HG03442 (cell line): ENCODE measurements around the gene PRPF8.
"Not testable (repeated sequence)": the region's sequence is repeated elsewhere in the genome, so short reads cannot be mapped to it uniquely, and the experiment has no call there.

Experiments used
- ATAC-seq: cut with Tn5 transposase; IDR thresholded peaks from one replicate; pipeline ENCODE4 v1.9.1; 2021; ENCODE audit warnings: mild to moderate bottlenecking, moderate library complexity; ENCODE audit not compliant: unreplicated experiment

Gene PRPF8

GRCh38 chr17:1716912-1717695 lies 32.4 kb upstream of the PRPF8 start:
- ATAC-seq, result peak; percentile 34

GRCh38 chr17:1716076-1716911 lies 31.6 kb upstream of the PRPF8 start:
- ATAC-seq, result peak; percentile 79

GRCh38 chr17:1715803-1716075 lies 31.1 kb upstream of the PRPF8 start:
- ATAC-seq, result no peak

- ATAC-seq, result no peak
These were observed 30.5 kb upstream of the PRPF8 start for GRCh38 chr17:1714980-1715802.

- no peak for ATAC-seq
These were observed 29.8 kb upstream of the PRPF8 start for GRCh38 chr17:1714427-1714979.

GRCh38 chr17:1713878-1714426 lies 29.3 kb upstream of the PRPF8 start:
- ATAC-seq, result no peak

- no peak for ATAC-seq
These were observed 28.7 kb upstream of the PRPF8 start for GRCh38 chr17:1713160-1713877.

- no peak for ATAC-seq
These were observed 27.6 kb upstream of the PRPF8 start for GRCh38 chr17:1712271-1712670.

GRCh38 chr17:1711804-1712203 lies 27.1 kb upstream of the PRPF8 start:
- ATAC-seq, result no peak

- ATAC-seq, result no peak
These were observed 26.3 kb upstream of the PRPF8 start for GRCh38 chr17:1710807-1711553.

GRCh38 chr17:1709971-1710806 lies 25.5 kb upstream of the PRPF8 start, which contains the start of gene TLCD2:
Gene TLCD2 (minus strand): TSS chr17:1710377. CDS start chr17:1710242, 135 bp downstream.
- no peak for ATAC-seq

GRCh38 chr17:1709403-1709951 lies 24.8 kb upstream of the PRPF8 start:
- ATAC-seq, result no peak

GRCh38 chr17:1708791-1709346 lies 24.2 kb upstream of the PRPF8 start:
- ATAC-seq, result not testable (repeated sequence)

GRCh38 chr17:1707107-1707506 lies 22.4 kb upstream of the PRPF8 start:
- ATAC-seq, result no peak

GRCh38 chr17:1705004-1705403 lies 20.3 kb upstream of the PRPF8 start:
- no peak for ATAC-seq

GRCh38 chr17:1703063-1703462 lies 18.4 kb upstream of the PRPF8 start:
- ATAC-seq, result no peak

GRCh38 chr17:1699891-1700290 lies 15.2 kb upstream of the PRPF8 start:
- not testable (repeated sequence) for ATAC-seq

GRCh38 chr17:1697681-1698080 lies 13.0 kb upstream of the PRPF8 start:
- no peak for ATAC-seq
